Skeletal muscle tissue (tissue), 4 donors: Measurements from ENCODE around the gene BCL11B. TPM values are rescaled to one million over a fixed set of nuclear protein-coding genes. Genes with fewer than 3 reads are reported as not detected.

ENCODE experiments used
- H3K27ac ChIP-seq: one replicate; pipeline ENCODE4 v1.7.0; 2013; ENCODE audit warnings: mild to moderate bottlenecking, low read depth, low read length, inconsistent platforms
- H3K27me3 ChIP-seq, 3 donors: one replicate each; pipeline ENCODE4 v1.7.0; 2013; ENCODE audit warnings: low read length in 3 of 3; ENCODE audit not compliant: control insufficient read depth in 3 of 3, insufficient read depth in 3 of 3
- H3K36me3 ChIP-seq, 3 donors: one replicate each; pipeline ENCODE4 v1.7.0; 2013; ENCODE audit warnings: low read length in 3 of 3; ENCODE audit not compliant: control insufficient read depth in 3 of 3, insufficient read depth in 3 of 3
- H3K4me1 ChIP-seq, 3 donors: one replicate each; pipeline ENCODE4 v1.7.0; 2013; ENCODE audit warnings: low read length in 3 of 3, mild to moderate bottlenecking in 3 of 3; ENCODE audit not compliant: control insufficient read depth in 3 of 3, insufficient read depth in 3 of 3
- H3K4me3 ChIP-seq, 3 donors: one replicate each; pipeline ENCODE4 v1.7.0; 2013; ENCODE audit warnings: low read length in 3 of 3
- H3K9ac ChIP-seq, 3 donors: one replicate each; pipeline ENCODE4 v1.7.0; 2013; ENCODE audit warnings: low read length in 3 of 3, mild to moderate bottlenecking in 3 of 3, moderate library complexity in 2 of 3, low read depth in 1 of 3
- H3K9me3 ChIP-seq, 3 donors: one replicate each; pipeline ENCODE4 v1.7.0; 2013; ENCODE audit warnings: low read length in 3 of 3; ENCODE audit not compliant: control insufficient read depth in 3 of 3
- total RNA-seq: library from RNA; depleted of rRNA; stranded (reverse); fragments of >200 nt; gene quantifications from one replicate; pipeline ENCODE4 v1.2.3, GENCODE V29; 2014
- donor health status: Osteomylitis.

The BCL11B gene
- total RNA-seq, 1 donor from 2014 or later = 1.0 TPM

- Histone ChIP-seq H3K27me3 (peaks cover 8 to 23% (median 20%) of the 10 kb centered on the region in 3 donors), H3K4me1 (no peaks in the 10 kb centered on the region), H3K9ac (no peak overlapping the region), H3K9me3 (no peaks in the 10 kb centered on the region), H3K27ac (no peak overlapping the region), H3K36me3 (no peaks in the 10 kb centered on the region), H3K4me3 (no peak overlapping the region)
These were observed 125.2 kb downstream of the BCL11B start for GRCh38 chr14:99146616-99147365.

DNA sequence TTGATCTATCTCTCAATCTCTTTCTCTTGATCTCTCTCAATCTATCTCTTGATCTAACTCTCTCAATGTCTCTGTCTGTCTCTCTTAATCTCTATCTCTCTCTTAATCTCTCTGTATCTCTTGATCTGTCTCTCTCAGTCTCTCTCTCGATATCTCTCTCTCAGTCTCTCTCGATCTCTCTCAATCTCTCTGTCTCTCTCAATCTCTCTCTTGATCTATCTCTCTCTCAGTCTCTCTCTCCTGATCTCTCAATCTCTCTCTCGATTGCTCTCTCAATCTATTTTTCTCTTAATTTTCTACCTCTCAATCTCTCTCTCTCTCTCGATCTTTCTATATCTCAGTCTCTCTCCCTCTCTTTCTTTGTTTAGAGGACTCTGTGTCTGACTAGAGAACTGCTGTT lies 126.7 kb downstream of the BCL11B start:
- H3K4me3 ChIP-seq = no peak overlapping the region
- peaks cover 8 to 20% (median 17%) of the 10 kb centered on the region in 3 donors for H3K27me3 ChIP-seq
- H3K27ac ChIP-seq = no peak overlapping the region
- H3K36me3 ChIP-seq = no peaks in the 10 kb centered on the region
- no peaks in the 10 kb centered on the region for H3K4me1 ChIP-seq
- no peaks in the 10 kb centered on the region for H3K9me3 ChIP-seq
- no peak overlapping the region for H3K9ac ChIP-seq

- Histone ChIP-seq H3K9me3 (no peaks in the 10 kb centered on the region), H3K27me3 (peaks cover 7 to 20% (median 17%) of the 10 kb centered on the region in 3 donors), H3K27ac (no peak overlapping the region), H3K4me1 (no peaks in the 10 kb centered on the region), H3K36me3 (no peaks in the 10 kb centered on the region), H3K9ac (no peak overlapping the region), H3K4me3 (no peak overlapping the region)
These were observed 128.2 kb downstream of the BCL11B start for GRCh38 chr14:99143793-99144192.

GRCh38 chr14:99143126-99143525 lies 128.9 kb downstream of the BCL11B start:
- Histone ChIP-seq H3K4me3 (no peak overlapping the region), H3K4me1 (no peaks in the 10 kb centered on the region), H3K9me3 (no peaks in the 10 kb centered on the region), H3K36me3 (no peaks in the 10 kb centered on the region), H3K9ac (no peak overlapping the region), H3K27ac (no peak overlapping the region), H3K27me3 (peaks cover under 1 to 19% (median 10%) of the 10 kb centered on the region in 3 donors)

- H3K9ac ChIP-seq = no peak overlapping the region
- no peaks in the 10 kb centered on the region for H3K36me3 ChIP-seq
- H3K27me3 ChIP-seq = peaks cover 0 to 9% (median 7%) of the 10 kb centered on the region in 3 donors
- no peaks in the 10 kb centered on the region for H3K9me3 ChIP-seq
- H3K4me3 ChIP-seq = no peak overlapping the region
- H3K27ac ChIP-seq = no peak overlapping the region
- no peaks in the 10 kb centered on the region for H3K4me1 ChIP-seq
These were observed 130.8 kb downstream of the BCL11B start for GRCh38 chr14:99141236-99141635.

GRCh38 chr14:99138999-99139865 lies 132.8 kb downstream of the BCL11B start:
- H3K27ac ChIP-seq = no peak overlapping the region
- H3K4me3 ChIP-seq = no peak overlapping the region
- no peak overlapping the region for H3K9ac ChIP-seq
- no peaks in the 10 kb centered on the region for H3K4me1 ChIP-seq
- H3K36me3 ChIP-seq = no peaks in the 10 kb centered on the region
- no peaks in the 10 kb centered on the region for H3K9me3 ChIP-seq
- peaks cover 0 to 8% (median 6%) of the 10 kb centered on the region in 3 donors for H3K27me3 ChIP-seq

- Histone ChIP-seq H3K4me1 (no peaks in the 10 kb centered on the region), H3K4me3 (no peak overlapping the region), H3K9ac (no peak overlapping the region), H3K27ac (no peak overlapping the region), H3K36me3 (no peaks in the 10 kb centered on the region), H3K9me3 (no peaks in the 10 kb centered on the region), H3K27me3 (peaks cover 0 to 10% (median 6%) of the 10 kb centered on the region in 3 donors)
These were observed 134.0 kb downstream of the BCL11B start for GRCh38 chr14:99137913-99138571.

GRCh38 chr14:99137001-99137700 lies 134.8 kb downstream of the BCL11B start:
- H3K27me3 ChIP-seq = peaks cover 0 to 10% (median 6%) of the 10 kb centered on the region in 3 donors
- no peaks in the 10 kb centered on the region for H3K36me3 ChIP-seq
- H3K9me3 ChIP-seq = no peaks in the 10 kb centered on the region
- no peaks in the 10 kb centered on the region for H3K4me1 ChIP-seq
- H3K9ac ChIP-seq = no peak overlapping the region
- no peak overlapping the region for H3K27ac ChIP-seq
- no peak overlapping the region for H3K4me3 ChIP-seq

DNA sequence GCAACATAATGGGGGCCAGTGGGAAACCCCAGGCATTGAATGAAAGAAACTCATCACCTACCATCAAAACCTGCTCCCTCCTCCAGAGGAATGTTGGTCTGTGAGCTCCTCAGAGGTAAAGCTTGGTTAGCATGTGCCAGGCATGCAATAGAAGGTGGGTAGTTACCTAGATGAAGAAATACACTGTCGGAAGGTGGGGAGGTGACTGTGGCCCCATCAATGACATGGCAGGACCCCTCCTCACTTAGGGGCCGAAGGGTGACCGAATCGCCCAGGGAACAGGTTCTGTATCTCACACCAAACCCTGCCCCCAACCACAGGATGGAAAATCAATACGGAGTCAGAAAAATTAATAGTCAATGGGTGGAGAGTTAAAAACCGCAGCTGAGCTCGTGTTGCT lies 135.6 kb downstream of the BCL11B start:
- no peak overlapping the region for H3K27ac ChIP-seq
- no peak overlapping the region for H3K9ac ChIP-seq
- no peaks in the 10 kb centered on the region for H3K36me3 ChIP-seq
- H3K27me3 ChIP-seq = peaks cover 0 to 15% (median 13%) of the 10 kb centered on the region in 3 donors
- H3K4me1 ChIP-seq = no peaks in the 10 kb centered on the region
- H3K9me3 ChIP-seq = no peaks in the 10 kb centered on the region
- no peak overlapping the region for H3K4me3 ChIP-seq
